Neural cell (in vitro differentiated cells): Measurements from ENCODE around the gene AFTPH.

Experiments
- CTCF ChIP-seq: fragments of 450-650 bp; IDR thresholded peaks from 2 replicates; pipeline ENCODE4 v1.5.1; 2014; ENCODE audit warnings: antibody characterized with exemption, mild to moderate bottlenecking, moderate library complexity; ENCODE audit not compliant: poor library complexity, severe bottlenecking
- EZH2 ChIP-seq: fragments of 200-600, 300-800 bp; shearing (Covaris generic), sonication (generic); IDR thresholded peaks from 2 replicates; pipeline ENCODE4 v1.6.1; 2014; ENCODE audit warnings: antibody characterized with exemption, low read length, borderline replicate concordance, mild to moderate bottlenecking; ENCODE audit not compliant: insufficient read depth, poor library complexity, severe bottlenecking
- MXI1 ChIP-seq: fragments of 450-650 bp; conservative IDR thresholded peaks from 2 replicates; pipeline ENCODE4 v1.6.1; 2014; ENCODE audit warnings: antibody characterized with exemption, mild to moderate bottlenecking; ENCODE audit not compliant: poor library complexity, severe bottlenecking
- POLR2AphosphoS5 ChIP-seq: IDR thresholded peaks from 2 replicates; pipeline ENCODE4 v1.6.1; 2012
- REST ChIP-seq: IDR thresholded peaks from 2 replicates; pipeline ENCODE4 v1.6.1; 2012; ENCODE audit warnings: borderline replicate concordance
- SMC3 ChIP-seq: fragments of 450-650 bp; conservative IDR thresholded peaks from 2 replicates; pipeline ENCODE4 v1.6.1; 2014; ENCODE audit warnings: antibody characterized with exemption, mild to moderate bottlenecking, moderate library complexity; ENCODE audit not compliant: poor library complexity
- TAF1 ChIP-seq: IDR thresholded peaks from 2 replicates; pipeline ENCODE4 v1.6.1; 2012; ENCODE audit warnings: low read depth

GRCh38 chr2:64630752-64631151 lies 106.6 kb downstream of the AFTPH start:
- TF ChIP-seq MXI1 (no peak), CTCF (no peak), POLR2AphosphoS5 (no peak), EZH2 (no peak), REST (no peak), TAF1 (no peak), SMC3 (no peak)
